ENCODE data around the gene TOP3B.

- TF ChIP-seq EZH2phosphoT487 (IDR thresholded peaks at IDR 0.05; ENCODE audit: borderline replicate concordance, low read depth, low read length), result no peak
- no peak for TF ChIP-seq CTCF (conservative IDR thresholded peaks at IDR 0.05; ENCODE audit: low read length)
These were observed 31.1 kb upstream of the TOP3B start for GRCh38 chr22:22013559-22014284.
